MCF 10A (cell line): ENCODE measurements around the gene ARHGEF39. TPM values are rescaled to one million over a fixed set of nuclear protein-coding genes. Genes with fewer than 3 reads are reported as not detected.

Source experiments
- BruUV-seq: library from RNA; stranded (reverse); fragments of 400-500 nt; replicated peaks from 2 replicates; lab custom pipeline; 2021; lab: Mats Ljungman, UMichigan
- CTCF ChIA-PET: fragments of 300-600 bp; sonication (Branson Sonifier 250); formaldehyde crosslinking; extraction: SDS; loops from one replicate; lab custom pipeline; 2021; ENCODE audit warnings: antibody characterized with exemption, inconsistent platforms; lab: Yijun Ruan, JAX
- POLR2A ChIA-PET: fragments of 300-600, 350-650 bp; sonication (Branson Sonifier 250); formaldehyde crosslinking; extraction: SDS; loops from one replicate; lab custom pipeline; 2020; ENCODE audit warnings: antibody characterized with exemption, inconsistent platforms; lab: Yijun Ruan, JAX
- DNase-seq: peaks from one replicate; pipeline ENCODE4 v3.0.0-alpha.2; 2018; ENCODE audit not compliant: unreplicated experiment
- H3K27ac Mint-ChIP-seq: one replicate; pipeline ENCODE4 v1.8.0; 2022; ENCODE audit warnings: mild to moderate bottlenecking, low read depth, mixed read lengths; ENCODE audit not compliant: unreplicated experiment
- H3K27me3 Mint-ChIP-seq: one replicate; pipeline ENCODE4 v1.8.0; 2022; ENCODE audit warnings: mixed read lengths; ENCODE audit not compliant: insufficient read depth, unreplicated experiment
- H3K36me3 Mint-ChIP-seq: one replicate; pipeline ENCODE4 v1.8.0; 2022; ENCODE audit warnings: mild to moderate bottlenecking, moderate library complexity, mixed read lengths; ENCODE audit not compliant: insufficient read depth, unreplicated experiment
- H3K4me1 Mint-ChIP-seq: one replicate; pipeline ENCODE4 v1.8.0; 2022; ENCODE audit warnings: mixed read lengths; ENCODE audit not compliant: insufficient read depth, unreplicated experiment
- H3K4me3 Mint-ChIP-seq: one replicate; pipeline ENCODE4 v1.8.0; 2022; ENCODE audit warnings: mild to moderate bottlenecking, moderate library complexity, mixed read lengths; ENCODE audit not compliant: unreplicated experiment
- H3K9me3 Mint-ChIP-seq: one replicate; pipeline ENCODE4 v1.8.0; 2022; ENCODE audit warnings: mixed read lengths; ENCODE audit not compliant: unreplicated experiment
- intact Hi-C: fragments of 100-400 bp; cut with micrococcal nuclease; formaldehyde crosslinking; loops from 2 replicates; pipeline ENCODE4 v1.14.1; 2022
- microRNA-seq: library from miRNA; unstranded; fragments of <30 nt; microRNA quantifications from one replicate; pipeline ENCODE4 v1.2.0, GENCODE V29; 2022
- total RNA-seq: library from RNA; stranded (reverse); gene quantifications from 2 replicates; pipeline ENCODE4 v1.2.3, GENCODE V29; 2022
- TF ChIP-seq, protein P1 (sequence below): fragments of 200-600 bp; IDR thresholded peaks from one replicate; pipeline ENCODE4 v1.8.0; 2022; ENCODE audit warnings: antibody characterized with exemption, mild to moderate bottlenecking; ENCODE audit not compliant: unreplicated experiment

The ARHGEF39 gene
- total RNA-seq, 1 experiment from 2014 or later = 5.1 TPM

DNA sequence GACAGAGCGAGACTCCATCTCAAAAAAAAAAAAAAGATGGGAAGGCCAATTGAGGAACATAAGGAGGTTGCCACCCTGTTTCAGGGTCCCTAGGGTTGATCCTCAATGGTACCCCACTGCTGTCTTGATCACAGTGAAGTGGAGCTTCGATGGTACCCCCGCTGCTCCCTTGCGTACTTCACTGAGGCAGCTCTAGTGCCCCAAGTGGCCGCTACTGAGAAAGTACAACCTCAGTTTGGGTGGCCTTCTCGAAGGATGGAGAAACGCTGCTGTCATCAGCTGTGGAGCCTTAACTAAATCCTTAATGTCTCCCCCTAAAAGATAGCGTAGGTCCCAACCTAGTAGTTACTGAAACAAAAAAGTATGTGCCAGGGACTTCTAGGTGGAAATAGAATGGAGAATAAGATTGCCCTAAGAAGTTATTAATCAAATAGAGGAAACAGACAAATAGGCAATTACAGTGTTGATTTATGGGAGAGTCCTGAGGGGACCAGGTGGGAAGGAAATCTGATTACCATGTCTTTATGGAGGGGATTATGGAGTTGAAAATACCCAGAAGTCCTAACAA, 53.7 kb downstream of the ARHGEF39 start:
- ChIA-PET POLR2A (interaction anchor here (0.5 to 0.6 kb wide), 2 partner anchors 586 to 1263 kb away, joined by 3 to 4 read pairs; no protein-coding TSS in a partner anchor), CTCF (interaction anchor here (0.6 to 3.2 kb wide), 21 partner anchors 8 to 564 kb away, joined by 3 to 24 read pairs (median 3); partner anchors contain the start of genes CCDC107 and RMRP)
- H3K27me3 Mint-ChIP-seq = peaks cover 30% of the 10 kb centered on the region
- no peaks in the 10 kb centered on the region for H3K9me3 Mint-ChIP-seq
- peaks cover 7% of the 10 kb centered on the region for H3K4me1 Mint-ChIP-seq
- DNase-seq = peak; percentile 44
- no peak overlapping the region for H3K4me3 Mint-ChIP-seq
- H3K36me3 Mint-ChIP-seq = peaks cover 27% of the 10 kb centered on the region
- H3K27ac Mint-ChIP-seq = no peak overlapping the region
- intact Hi-C loops = no loop called here
- TF ChIP-seq, protein P1, sequence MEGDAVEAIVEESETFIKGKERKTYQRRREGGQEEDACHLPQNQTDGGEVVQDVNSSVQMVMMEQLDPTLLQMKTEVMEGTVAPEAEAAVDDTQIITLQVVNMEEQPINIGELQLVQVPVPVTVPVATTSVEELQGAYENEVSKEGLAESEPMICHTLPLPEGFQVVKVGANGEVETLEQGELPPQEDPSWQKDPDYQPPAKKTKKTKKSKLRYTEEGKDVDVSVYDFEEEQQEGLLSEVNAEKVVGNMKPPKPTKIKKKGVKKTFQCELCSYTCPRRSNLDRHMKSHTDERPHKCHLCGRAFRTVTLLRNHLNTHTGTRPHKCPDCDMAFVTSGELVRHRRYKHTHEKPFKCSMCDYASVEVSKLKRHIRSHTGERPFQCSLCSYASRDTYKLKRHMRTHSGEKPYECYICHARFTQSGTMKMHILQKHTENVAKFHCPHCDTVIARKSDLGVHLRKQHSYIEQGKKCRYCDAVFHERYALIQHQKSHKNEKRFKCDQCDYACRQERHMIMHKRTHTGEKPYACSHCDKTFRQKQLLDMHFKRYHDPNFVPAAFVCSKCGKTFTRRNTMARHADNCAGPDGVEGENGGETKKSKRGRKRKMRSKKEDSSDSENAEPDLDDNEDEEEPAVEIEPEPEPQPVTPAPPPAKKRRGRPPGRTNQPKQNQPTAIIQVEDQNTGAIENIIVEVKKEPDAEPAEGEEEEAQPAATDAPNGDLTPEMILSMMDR = peak; percentile 54
- BruUV-seq = no TSS peak

DNA sequence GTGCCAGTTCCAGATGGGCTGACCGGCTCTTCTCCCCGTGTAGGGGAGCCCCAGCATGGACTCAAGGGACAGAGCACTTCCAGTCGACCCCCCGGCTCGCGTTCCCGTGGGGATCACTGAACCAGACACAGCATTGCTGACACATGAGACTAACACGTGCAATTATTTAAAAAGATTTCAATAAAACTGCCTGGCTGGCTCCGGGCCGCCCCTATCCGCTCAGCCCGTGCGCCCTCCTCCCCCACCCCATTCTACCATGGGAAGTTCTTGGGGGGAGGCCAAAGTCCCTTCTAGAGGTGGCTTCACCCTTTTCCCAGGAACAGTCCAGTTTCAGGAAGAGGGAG, 55.2 kb downstream of the ARHGEF39 start:
- no peak overlapping the region for H3K4me3 Mint-ChIP-seq
- TF ChIP-seq, protein P1 = no peak
- CTCF ChIA-PET = interaction anchor here (0.5 to 0.9 kb wide), 4 partner anchors 23 to 127 kb away, joined by 3 to 4 read pairs (median 4); no protein-coding TSS in a partner anchor
- no peak for DNase-seq
- H3K27ac Mint-ChIP-seq = no peak overlapping the region
- POLR2A ChIA-PET = no interaction called here
- intact Hi-C loops = loop anchor here (10.0 kb wide), 1 partner anchor 495 kb away; the partner anchor contains the start of gene ATOSB
- no TSS peak for BruUV-seq
- H3K9me3 Mint-ChIP-seq = no peaks in the 10 kb centered on the region
- peaks cover 27% of the 10 kb centered on the region for H3K36me3 Mint-ChIP-seq
- peaks cover 15% of the 10 kb centered on the region for H3K27me3 Mint-ChIP-seq
- peaks cover 7% of the 10 kb centered on the region for H3K4me1 Mint-ChIP-seq

Small RNAs within 50 kb of the gene (microRNA-seq; reads per million reads assigned to microRNA genes)
- gene MIR6852 = 0.40 reads per million

Other genes starting within 250 kb of the ARHGEF39 start
- 27.8 and 30.5 TPM in 2 replicates for gene RUSC2, start 175.1 kb downstream of the ARHGEF39 start, total RNA-seq
- gene TESK1, start 59.9 kb downstream of the ARHGEF39 start, total RNA-seq = 32.1 and 41.9 TPM in 2 replicates
- gene CD72, start 46.8 kb downstream of the ARHGEF39 start, total RNA-seq = 1.6 and 1.8 TPM in 2 replicates
- not detected in 2 replicates for gene SIT1, start 14.3 kb downstream of the ARHGEF39 start, total RNA-seq
- gene RMRP, start 7.2 kb downstream of the ARHGEF39 start, total RNA-seq = 13,245 and 17,503 TPM in 2 replicates
- 10.6 and 12.5 TPM in 2 replicates for gene CCDC107, start 6.9 kb downstream of the ARHGEF39 start, total RNA-seq
- gene CA9, start 8.7 kb upstream of the ARHGEF39 start, total RNA-seq = not detected in 2 replicates
- 161 and 207 TPM in 2 replicates for gene TPM2, start 24.7 kb upstream of the ARHGEF39 start, total RNA-seq
- 224 and 256 TPM in 2 replicates for gene TLN1, start 67.0 kb upstream of the ARHGEF39 start, total RNA-seq
- 58.7 and 66.2 TPM in 2 replicates for gene CREB3, start 67.5 kb upstream of the ARHGEF39 start, total RNA-seq
- gene GBA2, start 84.0 kb upstream of the ARHGEF39 start, total RNA-seq = 51.3 and 55.2 TPM in 2 replicates
- gene RGP1, start 84.1 kb upstream of the ARHGEF39 start, total RNA-seq = 33.8 and 35.8 TPM in 2 replicates
- not detected in 2 replicates for gene MSMP, start 89.1 kb upstream of the ARHGEF39 start, total RNA-seq
- gene NPR2, start 126.4 kb upstream of the ARHGEF39 start, total RNA-seq = 5.7 and 10.0 TPM in 2 replicates
- 0.37 and 1.1 TPM in 2 replicates for gene SPAG8, start 147.1 kb upstream of the ARHGEF39 start, total RNA-seq
- 45.4 and 48.2 TPM in 2 replicates for gene HINT2, start 149.8 kb upstream of the ARHGEF39 start, total RNA-seq
- not detected in 2 replicates for gene FAM221B, start 163.5 kb upstream of the ARHGEF39 start, total RNA-seq
- 4.6 and 7.0 TPM in 2 replicates for gene TMEM8B, start 164.0 kb upstream of the ARHGEF39 start, total RNA-seq
- not detected in 2 replicates for gene OR13J1, start 205.2 kb upstream of the ARHGEF39 start, total RNA-seq
- gene HRCT1, start 241.0 kb upstream of the ARHGEF39 start, total RNA-seq = 4.4 and 6.0 TPM in 2 replicates
- gene SPAAR, start 244.3 kb upstream of the ARHGEF39 start, total RNA-seq = 0.27 and 0.72 TPM in 2 replicates